ENCODE data around the gene FUNDC1. TPM values are rescaled to one million over a fixed set of nuclear protein-coding genes. Genes with fewer than 3 reads are reported as not detected.

Gene FUNDC1
- total RNA-seq, 4 donors from 2014 or later: 8.5 to 18.6 (median 10.4) TPM

- no peaks in the 10 kb centered on the region for H3K36me3 ChIP-seq
- no peak for DNase-seq
- H3K27me3 ChIP-seq: no peaks in the 10 kb centered on the region
- peaks cover 0 to 14% (median 0%) of the 10 kb centered on the region in 3 donors for H3K4me1 ChIP-seq
- intact Hi-C loops (cut with DNase I): no loop called here
- no peak overlapping the region for H3K4me3 ChIP-seq
- peak overlapping the region in 3 of 4 donors; percentile 30 to 55 (median 53) for H3K27ac ChIP-seq
- no peaks in the 10 kb centered on the region for H3K9me3 ChIP-seq
- TF ChIP-seq POLR2A (IDR thresholded peaks at IDR 0.05) (no peak), CTCF (IDR thresholded peaks at IDR 0.05) (no peak)
- 40 to 50% methylated on average over 4 of the region's 4 CpGs for WGBS, 2 donors
Measured at GRCh38 chrX:44503560-44503959, 39.1 kb downstream of the FUNDC1 start.

GRCh38 chrX:44495091-44495490 is 47.6 kb downstream of the FUNDC1 start:
- intact Hi-C loops (cut with DNase I): no loop called here
- Histone ChIP-seq H3K9me3 (no peaks in the 10 kb centered on the region), H3K4me3 (no peak overlapping the region), H3K27me3 (no peaks in the 10 kb centered on the region), H3K4me1 (no peaks in the 10 kb centered on the region), H3K36me3 (no peaks in the 10 kb centered on the region), H3K27ac (no peak overlapping the region)
- 95 to 100% methylated on average over 1 of the region's 1 CpG for WGBS, 2 donors
- DNase-seq: no peak
- TF ChIP-seq POLR2A (IDR thresholded peaks at IDR 0.05): no peak
- TF ChIP-seq CTCF (IDR thresholded peaks at IDR 0.05): no peak

GRCh38 chrX:44494357-44494756 is 48.3 kb downstream of the FUNDC1 start:
- H3K4me3 ChIP-seq: no peak overlapping the region
- no peak for DNase-seq
- H3K4me1 ChIP-seq: no peaks in the 10 kb centered on the region
- intact Hi-C loops (cut with DNase I): no loop called here
- H3K9me3 ChIP-seq: no peaks in the 10 kb centered on the region
- WGBS, 2 donors: 64 to 78% methylated on average over 4 of the region's 4 CpGs
- H3K27ac ChIP-seq: no peak overlapping the region
- no peaks in the 10 kb centered on the region for H3K27me3 ChIP-seq
- H3K36me3 ChIP-seq: no peaks in the 10 kb centered on the region
- TF ChIP-seq POLR2A (IDR thresholded peaks at IDR 0.05): no peak
- TF ChIP-seq CTCF (IDR thresholded peaks at IDR 0.05): no peak

DNA sequence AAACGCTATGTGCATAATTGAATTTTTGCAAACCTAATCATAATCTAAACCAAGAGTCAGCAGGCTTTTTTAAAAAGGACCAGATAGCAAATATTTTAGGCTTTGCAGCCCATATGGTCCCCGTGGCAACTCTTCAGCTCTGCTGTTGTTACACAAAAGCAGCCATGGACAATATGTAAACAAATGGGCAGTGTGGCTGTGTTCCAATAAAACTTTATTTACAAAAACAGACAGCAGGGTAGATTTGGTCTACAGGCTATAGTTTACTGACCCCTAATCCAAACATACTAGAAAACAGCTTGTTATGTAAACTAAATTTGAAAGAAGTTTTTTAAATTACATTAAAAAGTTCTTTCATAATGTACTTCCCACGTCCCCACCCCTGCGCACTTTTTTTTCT is 53.1 kb downstream of the FUNDC1 start:
- no peaks in the 10 kb centered on the region for H3K36me3 ChIP-seq
- DNase-seq: no peak
- intact Hi-C loops (cut with DNase I): no loop called here

GRCh38 chrX:44484607-44485146 is 58.0 kb downstream of the FUNDC1 start:
- Histone ChIP-seq H3K36me3 (no peaks in the 10 kb centered on the region), H3K9me3 (no peaks in the 10 kb centered on the region), H3K27me3 (no peaks in the 10 kb centered on the region), H3K4me1 (peaks cover 0 to 11% (median 0%) of the 10 kb centered on the region in 3 donors), H3K27ac (no peak overlapping the region), H3K4me3 (no peak overlapping the region)
- WGBS, 2 donors: 92 to 100% methylated on average over 1 to 4 of the region's 4 CpGs
- intact Hi-C loops (cut with DNase I): no loop called here
- TF ChIP-seq CTCF (IDR thresholded peaks at IDR 0.05) (no peak), POLR2A (IDR thresholded peaks at IDR 0.05) (no peak)
- no peak for DNase-seq

More for the DNA sequence above, 53.1 kb downstream of the FUNDC1 start:
- H3K9me3 ChIP-seq: no peaks in the 10 kb centered on the region
- no peak overlapping the region for H3K27ac ChIP-seq
- H3K27me3 ChIP-seq: no peaks in the 10 kb centered on the region
- WGBS, 2 donors: 69 to 70% methylated on average over 4 of the region's 4 CpGs
- TF ChIP-seq CTCF (IDR thresholded peaks at IDR 0.05) (no peak), POLR2A (IDR thresholded peaks at IDR 0.05) (no peak)
- H3K4me3 ChIP-seq: no peak overlapping the region
- no peaks in the 10 kb centered on the region for H3K4me1 ChIP-seq
